ENCODE data around the gene EFCC1. TPM values are rescaled to one million over a fixed set of nuclear protein-coding genes. Genes with fewer than 3 reads are reported as not detected.

Gene EFCC1
- polyA plus RNA-seq, 1 donor (not counting 4 experiments of a cell fraction or from before 2014, with no cell fraction given), result not detected

DNA sequence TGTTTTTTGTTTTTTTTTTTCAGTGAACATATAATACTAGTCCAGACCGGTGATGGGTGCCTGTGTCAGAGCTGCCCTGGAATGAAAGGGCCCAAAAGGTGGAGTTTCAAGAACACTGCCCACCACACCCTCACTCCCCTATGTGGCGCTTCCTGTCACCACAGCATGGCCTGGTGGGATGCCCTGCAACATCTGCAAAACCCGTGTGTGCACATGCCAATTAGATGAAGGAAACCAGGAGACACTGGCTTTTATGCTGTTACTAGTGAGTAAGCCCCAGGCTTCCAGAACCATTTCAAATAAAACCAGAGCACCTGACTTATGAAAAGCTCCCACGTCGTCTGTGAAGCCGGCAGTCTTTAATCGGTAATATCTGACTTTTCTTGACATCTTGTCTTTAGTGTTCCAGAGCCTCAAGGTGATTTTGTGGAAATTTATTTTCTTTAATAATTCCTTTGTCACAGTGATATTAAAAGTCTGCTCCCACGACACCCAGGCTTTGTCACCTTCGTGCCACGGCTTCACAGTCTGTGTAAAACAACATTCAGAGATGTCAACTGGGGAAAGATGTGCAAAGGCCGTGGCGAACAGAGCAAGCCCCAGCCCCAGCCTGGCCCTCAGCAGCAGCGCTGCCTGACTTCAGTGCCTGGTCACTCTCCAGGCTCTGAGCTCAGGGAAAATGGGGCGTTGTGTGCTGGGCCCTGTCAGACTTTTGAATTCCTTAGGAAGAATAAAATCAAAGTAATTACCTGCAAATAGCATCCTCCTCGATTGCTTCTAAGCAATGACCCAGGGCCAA, 13.6 kb upstream of the EFCC1 start:
- Histone ChIP-seq H2AFZ (ENCODE audit: control insufficient read depth, low read length) (no peak overlapping the region), H3K4me1 (ENCODE audit: control insufficient read depth, extremely low read depth, insufficient read depth, low read length) (peaks cover 18% of the 10 kb centered on the region), H3K36me3 (ENCODE audit: control insufficient read depth in 2 of 2, extremely low read depth in 1 of 2, insufficient read depth in 2 of 2, low read length in 2 of 2) (no peaks in the 10 kb centered on the region), H3K9me3 (ENCODE audit: control insufficient read depth, low read depth, low read length) (no peaks in the 10 kb centered on the region), H3K27me3 (ENCODE audit: control insufficient read depth, extremely low read depth, insufficient read depth, low read length) (no peaks in the 10 kb centered on the region), H3K9me1 (ENCODE audit: control insufficient read depth, extremely low read depth, insufficient read depth, low read length) (no peaks in the 10 kb centered on the region), H3K4me3 (ENCODE audit: control insufficient read depth in 2 of 3, extremely low read depth in 1 of 3, insufficient read depth in 2 of 3, low read depth in 1 of 3, low read length in 3 of 3) (no peak overlapping the region), H3K27ac (ENCODE audit: control insufficient read depth, insufficient read depth, low read length) (no peak overlapping the region), H4K20me1 (ENCODE audit: control insufficient read depth, extremely low read depth, insufficient read depth, low read length) (no peaks in the 10 kb centered on the region), H3K9ac (ENCODE audit: control insufficient read depth, extremely low read depth, insufficient read depth, low read length) (no peak overlapping the region), H3K79me2 (ENCODE audit: control insufficient read depth, insufficient read depth, low read length) (no peaks in the 10 kb centered on the region), H3K4me2 (ENCODE audit: control insufficient read depth, extremely low read depth, insufficient read depth, low read depth, low read length) (no peak overlapping the region)
- DNase-seq (ENCODE audit: low read depth, low spot score), result no peak
- dilution Hi-C loops (cut with MboI; ENCODE audit: extremely low pct_ligation_motif_present, low sequenced_read_pairs), result no loop called here
- TF ChIP-seq CTCF (optimal IDR thresholded peaks at IDR 0.05 in 1 of 3, IDR thresholded peaks at IDR 0.05 in 1 of 3, conservative IDR thresholded peaks at IDR 0.05 in 1 of 3; ENCODE audit: extremely low read depth in 1 of 3, insufficient read depth in 2 of 3, low read length in 3 of 3) (no peak), EZH2 (IDR thresholded peaks at IDR 0.05; ENCODE audit: low read length) (no peak)
- no peak for FAIRE-seq

DNA sequence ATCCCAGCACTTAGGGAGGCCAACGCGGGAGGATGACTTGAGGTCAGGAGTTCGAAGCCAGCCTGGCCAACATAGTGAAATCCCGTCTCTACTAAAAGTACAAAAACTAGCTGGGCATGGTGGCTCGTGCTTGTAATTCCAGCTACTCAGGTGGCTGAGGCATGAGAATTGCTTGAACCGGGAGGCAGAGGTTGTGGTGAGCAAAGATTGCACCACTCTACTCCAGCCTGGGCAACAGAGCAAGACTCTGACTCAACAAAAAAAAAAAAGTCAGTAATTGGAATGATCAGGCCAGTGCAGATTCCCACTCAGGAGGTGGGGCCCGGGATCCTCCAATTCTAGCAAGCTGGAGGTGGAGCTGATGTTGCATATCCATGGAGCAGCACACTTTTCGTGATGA, 12.8 kb upstream of the EFCC1 start:
- FAIRE-seq (no peak), DNase-seq (ENCODE audit: low read depth, low spot score) (no peak)
- no peaks in the 10 kb centered on the region for H4K20me1 ChIP-seq (ENCODE audit: control insufficient read depth, extremely low read depth, insufficient read depth, low read length)
- dilution Hi-C loops (cut with MboI; ENCODE audit: extremely low pct_ligation_motif_present, low sequenced_read_pairs), result no loop called here
- H3K9ac ChIP-seq (ENCODE audit: control insufficient read depth, extremely low read depth, insufficient read depth, low read length), result no peak overlapping the region
- H3K4me2 ChIP-seq (ENCODE audit: control insufficient read depth, extremely low read depth, insufficient read depth, low read depth, low read length), result no peak overlapping the region
- TF ChIP-seq EZH2 (IDR thresholded peaks at IDR 0.05; ENCODE audit: low read length), result no peak
- no peak for TF ChIP-seq CTCF (optimal IDR thresholded peaks at IDR 0.05 in 1 of 3, IDR thresholded peaks at IDR 0.05 in 1 of 3, conservative IDR thresholded peaks at IDR 0.05 in 1 of 3; ENCODE audit: extremely low read depth in 1 of 3, insufficient read depth in 2 of 3, low read length in 3 of 3)
- no peak overlapping the region for H2AFZ ChIP-seq (ENCODE audit: control insufficient read depth, low read length)
- H3K36me3 ChIP-seq (ENCODE audit: control insufficient read depth in 2 of 2, extremely low read depth in 1 of 2, insufficient read depth in 2 of 2, low read length in 2 of 2), result no peaks in the 10 kb centered on the region
- H3K27me3 ChIP-seq (ENCODE audit: control insufficient read depth, extremely low read depth, insufficient read depth, low read length), result no peaks in the 10 kb centered on the region
- no peaks in the 10 kb centered on the region for H3K79me2 ChIP-seq (ENCODE audit: control insufficient read depth, insufficient read depth, low read length)
- no peaks in the 10 kb centered on the region for H3K9me3 ChIP-seq (ENCODE audit: control insufficient read depth, low read depth, low read length)
- H3K9me1 ChIP-seq (ENCODE audit: control insufficient read depth, extremely low read depth, insufficient read depth, low read length), result no peaks in the 10 kb centered on the region
- H3K4me3 ChIP-seq (ENCODE audit: control insufficient read depth in 2 of 3, extremely low read depth in 1 of 3, insufficient read depth in 2 of 3, low read depth in 1 of 3, low read length in 3 of 3), result no peak overlapping the region
- no peak overlapping the region for H3K27ac ChIP-seq (ENCODE audit: control insufficient read depth, insufficient read depth, low read length)
- H3K4me1 ChIP-seq (ENCODE audit: control insufficient read depth, extremely low read depth, insufficient read depth, low read length), result peaks cover 24% of the 10 kb centered on the region
